ENCODE results near the gene EIF4G3.

- TF ChIP-seq POLR2AphosphoS5 (IDR thresholded peaks at IDR 0.05; ENCODE audit: low read depth, low read length) = no peak
- TF ChIP-seq, protein P1, sequence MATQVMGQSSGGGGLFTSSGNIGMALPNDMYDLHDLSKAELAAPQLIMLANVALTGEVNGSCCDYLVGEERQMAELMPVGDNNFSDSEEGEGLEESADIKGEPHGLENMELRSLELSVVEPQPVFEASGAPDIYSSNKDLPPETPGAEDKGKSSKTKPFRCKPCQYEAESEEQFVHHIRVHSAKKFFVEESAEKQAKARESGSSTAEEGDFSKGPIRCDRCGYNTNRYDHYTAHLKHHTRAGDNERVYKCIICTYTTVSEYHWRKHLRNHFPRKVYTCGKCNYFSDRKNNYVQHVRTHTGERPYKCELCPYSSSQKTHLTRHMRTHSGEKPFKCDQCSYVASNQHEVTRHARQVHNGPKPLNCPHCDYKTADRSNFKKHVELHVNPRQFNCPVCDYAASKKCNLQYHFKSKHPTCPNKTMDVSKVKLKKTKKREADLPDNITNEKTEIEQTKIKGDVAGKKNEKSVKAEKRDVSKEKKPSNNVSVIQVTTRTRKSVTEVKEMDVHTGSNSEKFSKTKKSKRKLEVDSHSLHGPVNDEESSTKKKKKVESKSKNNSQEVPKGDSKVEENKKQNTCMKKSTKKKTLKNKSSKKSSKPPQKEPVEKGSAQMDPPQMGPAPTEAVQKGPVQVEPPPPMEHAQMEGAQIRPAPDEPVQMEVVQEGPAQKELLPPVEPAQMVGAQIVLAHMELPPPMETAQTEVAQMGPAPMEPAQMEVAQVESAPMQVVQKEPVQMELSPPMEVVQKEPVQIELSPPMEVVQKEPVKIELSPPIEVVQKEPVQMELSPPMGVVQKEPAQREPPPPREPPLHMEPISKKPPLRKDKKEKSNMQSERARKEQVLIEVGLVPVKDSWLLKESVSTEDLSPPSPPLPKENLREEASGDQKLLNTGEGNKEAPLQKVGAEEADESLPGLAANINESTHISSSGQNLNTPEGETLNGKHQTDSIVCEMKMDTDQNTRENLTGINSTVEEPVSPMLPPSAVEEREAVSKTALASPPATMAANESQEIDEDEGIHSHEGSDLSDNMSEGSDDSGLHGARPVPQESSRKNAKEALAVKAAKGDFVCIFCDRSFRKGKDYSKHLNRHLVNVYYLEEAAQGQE (IDR thresholded peaks at IDR 0.05; ENCODE audit: insufficient read depth in 1 of 2, low read depth in 2 of 2, low read length in 2 of 2) = no peak
- no peak for TF ChIP-seq SIN3A (IDR thresholded peaks at IDR 0.05; ENCODE audit: borderline replicate concordance, insufficient read depth, low read length)
- no peak for TF ChIP-seq TAF1 (IDR thresholded peaks at IDR 0.05; ENCODE audit: borderline replicate concordance, insufficient read depth, low read length)
Measured at GRCh38 chr1:21077085-21077484, 99.6 kb downstream of the EIF4G3 start.
